K562 (cell line): ENCODE results near the gene COX19. TPM values are rescaled to one million over a fixed set of nuclear protein-coding genes. Genes with fewer than 3 reads are reported as not detected.
"Not testable (repeated sequence)": the region's sequence is repeated elsewhere in the genome, so short reads cannot be mapped to it uniquely, and the experiment has no call there.

Experiments
- ATAC-seq: fragments of 200-7000 bp; cut with Tn5 transposase; 3 replicates; pipeline ENCODE4 v1.9.1; 2020; ENCODE audit warnings: moderate library complexity
- BruUV-seq: library from RNA; stranded (reverse); fragments of 400-500 nt; replicated peaks from 2 replicates; lab custom pipeline; 2021; lab: Mats Ljungman, UMichigan
- CTCF ChIA-PET: fragments of 300-600 bp; formaldehyde crosslinking; extraction: SDS; loops from one replicate; lab custom pipeline; 2021; ENCODE audit warnings: low intra/inter-chr PET ratio; lab: Yijun Ruan, JAX
- POLR2A ChIA-PET: fragments of 300-600, 350-650 bp; sonication (Branson Sonifier 250); formaldehyde crosslinking; extraction: SDS; loops from one replicate; lab custom pipeline; 2021; ENCODE audit warnings: antibody characterized with exemption, inconsistent platforms; lab: Yijun Ruan, JAX
- DNase-seq, 4 experiments: peaks; one replicate each; pipeline versions ENCODE4 v3.0.0 to v3.0.0-alpha.2; 2011 to 2018; ENCODE audit warnings: low spot score in 3 of 4, mixed read lengths in 3 of 4; ENCODE audit errors: extremely low read depth in 1 of 4
- FAIRE-seq: peaks from 2 replicates; lab custom pipeline; 2011; peaks lifted over from hg19 to GRCh38; lab: Jason Lieb, UNC
- H2AFZ ChIP-seq: 2 replicates; pipeline ENCODE4 v1.6.0; 2011; ENCODE audit warnings: low read depth, low read length, control low read depth, inconsistent platforms
- H3K27ac ChIP-seq: fragments of 200-600 bp; 3 replicates; pipeline ENCODE4 v1.8.0; 2011; ENCODE audit warnings: low read depth, mild to moderate bottlenecking, control low read depth, inconsistent platforms, low read length, moderate library complexity, mixed read lengths; ENCODE audit errors: extremely low read depth
- H3K27me3 ChIP-seq, 2 experiments: fragments of 300-600 bp in 1 of 2; 2 replicates in 1 of 2; 3 replicates in 1 of 2; pipeline versions ENCODE4 v1.6.0 to v1.8.0; 2011; ENCODE audit warnings: inconsistent platforms in 2 of 2, low read length in 2 of 2, mild to moderate bottlenecking in 1 of 2, mixed read lengths in 1 of 2, moderate library complexity in 1 of 2; ENCODE audit not compliant: control insufficient read depth in 2 of 2, insufficient read depth in 2 of 2
- H3K36me3 ChIP-seq: fragments of 300-600 bp; 3 replicates; pipeline ENCODE4 v1.8.0; 2011; ENCODE audit warnings: mild to moderate bottlenecking, low read length, inconsistent platforms; ENCODE audit not compliant: control insufficient read depth, insufficient read depth
- H3K4me1 ChIP-seq, 2 experiments: fragments of 200-600 bp in 1 of 2; replicated peaks in 1 of 2; 2 replicates in 1 of 2; 3 replicates in 1 of 2; pipeline versions ENCODE4 v1.5.1 to v1.8.0; 2011; ENCODE audit warnings: inconsistent platforms in 2 of 2, low read length in 2 of 2, mild to moderate bottlenecking in 1 of 2, mixed read lengths in 1 of 2, moderate library complexity in 1 of 2; ENCODE audit not compliant: control insufficient read depth in 2 of 2, insufficient read depth in 2 of 2
- H3K4me2 ChIP-seq: 2 replicates; pipeline ENCODE4 v1.6.1; 2011; ENCODE audit warnings: low read length, control low read depth, inconsistent platforms, mixed read lengths; ENCODE audit not compliant: insufficient read depth
- H3K4me3 ChIP-seq: fragments of 200-600 bp; sonication (generic), shearing (Covaris generic); 2 replicates; pipeline ENCODE4 v1.5.1; 2016; ENCODE audit warnings: control low read depth, inconsistent platforms
- H3K79me2 ChIP-seq: fragments of 200-600 bp; 3 replicates; pipeline ENCODE4 v1.8.0; 2011; ENCODE audit warnings: low read length, inconsistent platforms; ENCODE audit not compliant: control insufficient read depth, insufficient read depth
- H3K9ac ChIP-seq, 2 experiments: 2 replicates each; pipeline versions ENCODE4 v1.6.0 to v1.6.1; 2011; ENCODE audit warnings: low read depth in 2 of 2, low read length in 2 of 2, control low read depth in 1 of 2, inconsistent platforms in 1 of 2, mild to moderate bottlenecking in 1 of 2, mixed read lengths in 1 of 2; ENCODE audit not compliant: insufficient read depth in 1 of 2
- H3K9me1 ChIP-seq: one replicate; pipeline ENCODE4 v1.6.0; 2011; ENCODE audit warnings: inconsistent platforms, mild to moderate bottlenecking, low read length, moderate library complexity; ENCODE audit not compliant: control insufficient read depth, insufficient read depth
- H3K9me3 ChIP-seq: replicated peaks from 2 replicates; pipeline ENCODE4 v1.5.1; 2011; ENCODE audit warnings: low read depth, low read length, inconsistent platforms; ENCODE audit not compliant: control insufficient read depth, insufficient read depth
- H4K20me1 ChIP-seq: replicated peaks from 2 replicates; pipeline ENCODE4 v1.6.1; 2011; ENCODE audit warnings: low read length, inconsistent platforms, mixed read lengths; ENCODE audit not compliant: control insufficient read depth, insufficient read depth
- EGR1 ChIP-seq: fragments of 450-650 bp; conservative IDR thresholded peaks from 2 replicates; pipeline ENCODE4 v1.6.1; 2017; ENCODE audit warnings: mild to moderate bottlenecking
- TEAD2 ChIP-seq: fragments of 450-650 bp; IDR thresholded peaks from 2 replicates; pipeline ENCODE4 v1.6.1; 2016; ENCODE audit warnings: missing genetic modification characterization, control low read depth, missing compliant biosample characterization
- ZNF282 ChIP-seq: sonication (generic); formaldehyde crosslinking; IDR thresholded peaks from 2 replicates; pipeline ENCODE4 v1.8.1; 2023; ENCODE audit warnings: missing genetic modification reagents
- WGBS: fragments of 100-300 bp; shearing (Covaris generic); methylation state at CpG from one replicate; pipeline ENCODE4 v1.1.6; 2016; ENCODE audit warnings: low coverage, mixed read lengths; ENCODE audit not compliant: insufficient coverage; ENCODE audit errors: missing lambda C conversion rate; 5-methylcytosine and 5-hydroxymethylcytosine counted together
- in situ Hi-C: fragments of 300-500 bp; cut with MboI; formaldehyde crosslinking; loops from 4 replicates; pipeline ENCODE4 v1.15.0; 2018; ENCODE audit warnings: inconsistent platforms, mixed read lengths
- intact Hi-C: fragments of 100-400 bp; cut with micrococcal nuclease; formaldehyde crosslinking; loops from 2 replicates; pipeline ENCODE4 v1.14.2; 2022
- polyA plus RNA-seq, 8 experiments: library from polyadenylated mRNA; depleted of rRNA in 4 of 8; stranded (reverse) in 5 of 8; unstranded in 3 of 8; fragments of >200 nt; fragmentation: Nextera tagmentation in 2 of 8; fragmentation: Illumina TruSeq in 1 of 8; extraction: Ambion mirVana in 2 of 8; extraction: Trizol in 1 of 8; gene quantifications; 2 replicates each; pipeline versions ENCODE4 v1.2.1 to v1.2.3, GENCODE V29; 2011 to 2014; ENCODE audit warnings: inconsistent platforms in 1 of 8, missing spikeins in 1 of 8
- total RNA-seq, 7 experiments: library from RNA; depleted of rRNA in 6 of 7; stranded (reverse); fragments of >200 nt in 6 of 7; fragmentation: Illumina TruSeq in 2 of 7; extraction: Trizol in 2 of 7; gene quantifications; 2 replicates each; pipeline versions ENCODE4 v1.2.1 to v1.2.3, GENCODE V29; 2011 to 2021; ENCODE audit warnings: low replicate concordance in 1 of 7

COX19 gene
- total and polyA plus RNA-seq, 9 of the 15 experiments (the other 6 are each of a cell fraction or from before 2014, with no cell fraction given) = 5.2 to 10.5 (median 7.9) TPM

GRCh38 chr7:924541-925231, 50.7 kb downstream of the COX19 start:
- CTCF ChIA-PET = no interaction called here
- intact Hi-C loops = no loop called here
- Histone ChIP-seq H3K4me1 (peaks cover 10 to 63% of the 10 kb centered on the region in 2 experiments), H3K27ac (no peak overlapping the region), H3K4me2 (no peak overlapping the region), H3K9ac (peak overlapping the region in 1 of 2 experiments; percentile 26; a peak in 1 of 4 replicates), H3K9me1 (no peaks in the 10 kb centered on the region), H3K79me2 (no peaks in the 10 kb centered on the region), H3K9me3 (no peaks in the 10 kb centered on the region), H3K36me3 (no peaks in the 10 kb centered on the region), H3K4me3 (no peak overlapping the region), H4K20me1 (no peaks in the 10 kb centered on the region), H3K27me3 (peaks cover 0 to 24% of the 10 kb centered on the region in 2 experiments; a peak in 2 of 5 replicates), H2AFZ (peak overlapping the region; percentile 51; the same call in 1 of the 2 replicates)
- FAIRE-seq (no peak), DNase-seq (no peak), ATAC-seq (no peak)
- WGBS = 18% methylated on average over 22 of the region's 24 CpGs
- TF ChIP-seq EGR1 = peak; percentile 37; the same call in 1 of the 2 replicates
- no peak for TF ChIP-seq ZNF282 (CRISPR knock-in tag)
- no peak for TF ChIP-seq TEAD2
- BruUV-seq = no TSS peak
- POLR2A ChIA-PET = no interaction called here
- in situ Hi-C loops = no loop called here

- H3K4me2 ChIP-seq, FAIRE-seq, H3K36me3 ChIP-seq, POLR2A ChIA-PET, intact Hi-C loops, H3K4me3 ChIP-seq, in situ Hi-C loops, H3K9ac ChIP-seq, H3K79me2 ChIP-seq, DNase-seq, ATAC-seq, H3K9me1 ChIP-seq, H2AFZ ChIP-seq, H3K9me3 ChIP-seq, H3K27ac ChIP-seq, BruUV-seq, CTCF ChIA-PET, H4K20me1 ChIP-seq: not testable (repeated sequence)
- Histone ChIP-seq H3K4me1 (peaks cover 10 to 66% of the 10 kb centered on the region in 2 experiments), H3K27me3 (peaks cover 0 to 18% of the 10 kb centered on the region in 2 experiments; a peak in 2 of 5 replicates)
- no CpG with 5 or more reads among the region's 25 CpGs for WGBS
Observed at GRCh38 chr7:924042-924441, 51.3 kb downstream of the COX19 start.
